DMS79 treated with DMSO at 0.1 percent for 48 hours (cell line): ENCODE data around the gene ZNF410.
"Not testable (repeated sequence)": the region's sequence is repeated elsewhere in the genome, so short reads cannot be mapped to it uniquely, and the experiment has no call there.

Experiments used
- DNase-seq: peaks from one replicate; lab custom pipeline; 2025; lab: John Stamatoyannopoulos, UW

ZNF410 gene

GRCh38 chr14:73887694-73888459 is 1.2 kb downstream of the ZNF410 start:
- DNase-seq, result no peak

DNA sequence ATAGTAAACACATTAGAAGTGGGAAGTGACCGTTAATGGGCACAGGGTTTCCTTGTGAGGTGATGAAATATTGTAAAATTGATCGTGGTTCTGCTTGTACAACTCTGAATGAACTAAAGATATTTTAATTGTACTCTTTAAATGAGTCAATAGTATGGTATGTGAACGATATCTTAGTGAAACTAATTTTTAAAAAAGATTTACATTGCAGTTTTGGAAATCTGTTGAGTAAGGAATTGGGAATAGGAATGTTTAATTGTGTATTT is 1.7 kb downstream of the ZNF410 start:
- DNase-seq, result no peak

DNA sequence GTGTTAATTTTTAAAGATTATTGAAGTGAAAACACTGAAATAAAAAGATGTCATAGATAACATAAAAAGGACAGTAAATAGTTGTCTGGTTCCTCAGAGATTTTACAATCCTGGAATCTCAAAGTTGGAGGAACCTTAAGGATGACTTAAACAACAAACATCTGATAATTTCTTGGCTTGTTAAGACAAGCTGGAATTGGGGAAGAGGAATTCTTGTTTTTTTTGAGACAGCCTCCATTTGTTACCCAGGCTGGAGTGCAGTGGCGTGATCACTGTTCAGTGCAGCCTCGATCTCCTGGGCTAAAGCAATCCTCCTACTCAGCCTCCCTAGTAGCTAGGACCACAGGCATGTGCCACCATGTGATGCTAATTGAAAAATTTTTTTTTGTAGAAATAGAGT is 2.3 kb downstream of the ZNF410 start:
- no peak for DNase-seq

DNA sequence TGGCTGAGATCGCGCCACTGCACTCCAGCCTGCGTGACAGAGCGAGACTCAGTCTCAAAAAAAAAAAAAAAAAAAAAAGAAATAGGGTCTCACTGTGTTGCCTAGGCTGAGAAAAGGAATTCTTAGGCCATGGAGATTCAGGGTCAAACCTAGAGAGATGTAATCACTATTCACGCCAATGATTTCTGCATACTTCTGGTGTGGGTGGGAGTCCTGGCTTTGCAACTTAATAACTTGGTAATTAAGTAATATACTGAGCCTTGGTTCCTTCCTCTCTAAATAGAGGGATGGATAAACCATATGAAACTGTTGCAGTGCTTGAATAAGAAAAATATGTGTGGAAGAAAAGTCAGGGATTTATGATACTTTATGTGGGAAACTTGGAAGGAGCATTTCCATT is 2.7 kb downstream of the ZNF410 start:
- DNase-seq, result no peak

- DNase-seq, result not testable (repeated sequence)
Observed at GRCh38 chr14:73894180-73894687, 7.6 kb downstream of the ZNF410 start.

DNA sequence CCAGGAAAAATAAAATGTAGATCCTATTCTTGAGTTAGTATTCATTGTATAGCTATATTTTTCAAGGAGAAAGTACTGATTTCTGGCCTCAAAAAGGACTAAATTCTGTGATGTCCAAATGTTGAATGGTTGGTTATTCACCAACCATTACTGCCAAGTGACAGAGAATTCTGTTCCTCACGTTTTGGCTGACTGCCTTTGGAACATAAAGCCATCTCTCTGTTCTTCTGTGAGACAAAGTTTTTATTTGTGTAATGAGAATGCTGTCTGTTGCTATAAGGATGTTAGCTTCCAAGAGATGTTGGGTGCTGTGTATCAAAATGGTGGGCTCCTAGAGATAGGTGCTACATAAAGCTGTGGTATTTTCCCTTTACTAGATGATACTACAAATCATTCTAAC is 9.3 kb downstream of the ZNF410 start:
- no peak for DNase-seq

- DNase-seq, result no peak
Observed at GRCh38 chr14:73896521-73896920, 9.9 kb downstream of the ZNF410 start.

GRCh38 chr14:73903028-73903427 is 16.4 kb downstream of the ZNF410 start:
- DNase-seq, result no peak

DNA sequence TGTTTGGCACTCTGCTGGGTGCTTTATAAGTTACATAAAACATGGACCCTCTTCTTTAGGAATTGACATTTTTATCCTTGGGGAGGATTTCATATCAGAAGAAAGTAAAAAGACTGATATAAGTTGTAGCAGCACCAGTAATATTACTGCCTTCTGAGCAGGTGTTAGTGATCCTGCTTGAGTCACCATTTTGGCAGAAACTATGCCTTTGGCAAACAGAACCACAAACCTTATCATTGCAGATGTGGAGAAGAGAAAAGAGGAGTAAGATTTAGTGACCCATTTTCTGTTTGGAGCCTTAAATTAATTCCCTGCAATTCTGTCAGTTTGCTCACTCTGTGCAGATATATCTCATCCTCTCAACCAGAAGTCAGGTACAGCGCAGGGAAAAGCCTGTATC is 23.0 kb downstream of the ZNF410 start:
- no peak for DNase-seq

- no peak for DNase-seq
Observed at GRCh38 chr14:73913256-73913655, 26.6 kb downstream of the ZNF410 start.

DNA sequence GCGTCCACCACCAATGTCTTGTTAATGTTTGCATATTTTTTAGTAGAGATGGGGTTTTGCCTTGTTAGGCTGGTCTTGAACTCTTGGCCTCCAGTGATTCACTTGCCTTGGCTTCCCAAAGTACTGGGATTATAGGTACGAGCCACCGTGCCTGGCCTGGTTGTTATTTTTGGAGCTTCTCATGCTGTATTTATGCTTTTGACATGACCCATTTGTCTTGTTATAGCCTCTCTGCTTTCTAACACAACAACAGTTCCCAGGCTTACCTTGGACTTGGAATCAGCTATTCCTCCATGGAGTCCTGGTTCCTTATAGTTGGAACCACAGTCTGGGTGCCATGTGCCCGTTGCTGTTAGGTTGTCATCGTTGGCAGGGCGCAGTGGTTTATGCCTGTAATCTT is 29.7 kb downstream of the ZNF410 start:
- DNase-seq, result no peak

DNA sequence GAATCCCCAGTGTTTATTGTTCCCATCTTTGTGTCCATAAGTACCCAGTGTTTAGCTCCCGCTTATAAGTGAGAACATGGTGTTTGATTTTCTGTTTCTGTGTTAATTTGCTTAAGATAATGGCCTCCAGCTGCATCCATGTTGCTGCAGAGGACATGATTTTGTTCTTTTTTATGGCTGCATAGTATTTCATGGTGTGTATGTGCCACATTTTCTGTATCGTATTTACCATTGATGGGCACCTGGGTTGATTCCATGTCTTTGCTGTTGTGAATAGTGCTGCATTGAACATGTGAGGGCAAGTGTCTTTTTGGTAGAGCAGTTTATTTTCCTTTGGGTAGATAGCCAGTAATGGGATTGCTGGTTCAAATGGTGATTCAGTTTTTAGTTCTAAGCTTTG is 32.8 kb downstream of the ZNF410 start:
- DNase-seq, result not testable (repeated sequence)

GRCh38 chr14:73924337-73924736 is 37.7 kb downstream of the ZNF410 start:
- DNase-seq, result no peak

DNA sequence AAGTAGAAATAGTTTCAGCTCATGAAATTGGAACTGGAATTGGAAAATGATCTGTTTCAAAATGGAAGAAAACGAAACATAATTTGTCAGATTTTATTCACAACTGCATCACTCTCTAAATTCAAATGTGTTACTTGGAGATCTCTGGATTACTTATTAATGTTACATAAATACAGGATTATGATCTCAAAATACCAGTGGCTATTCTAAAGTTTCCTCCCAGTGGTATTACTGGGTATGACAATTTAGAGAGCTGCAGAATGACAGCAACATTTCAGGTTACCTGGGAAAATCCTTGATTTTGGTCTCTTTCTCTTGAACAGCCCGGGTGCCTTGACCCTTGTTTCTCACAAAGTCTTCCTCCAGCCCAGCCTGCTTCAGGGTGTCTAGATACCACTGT is 49.0 kb downstream of the ZNF410 start:
- no peak for DNase-seq

- DNase-seq, result no peak
Observed at GRCh38 chr14:73936548-73936947, 49.9 kb downstream of the ZNF410 start.

DNA sequence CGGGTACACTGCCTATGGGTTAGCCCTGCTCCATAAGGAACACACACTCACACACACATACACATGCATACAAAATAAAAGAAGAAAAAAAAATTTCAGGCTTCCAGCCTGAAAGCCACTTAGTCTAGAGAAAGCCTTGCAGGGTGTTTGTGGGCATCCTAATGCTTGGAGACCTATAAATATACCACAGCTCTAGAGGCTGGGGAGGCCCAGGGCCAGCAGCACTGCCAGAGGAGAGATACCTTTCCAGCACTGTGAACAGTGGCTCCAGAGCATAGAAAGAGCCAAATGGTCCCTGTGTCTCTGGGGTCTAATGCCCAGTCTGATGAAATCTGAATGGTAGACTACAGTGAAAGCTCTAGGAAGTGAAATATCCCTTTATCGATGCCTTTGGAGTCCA is 50.4 kb downstream of the ZNF410 start:
- DNase-seq, result no peak

GRCh38 chr14:73942180-73942579 is 55.5 kb downstream of the ZNF410 start:
- no peak for DNase-seq

- no peak for DNase-seq
Observed at GRCh38 chr14:73943083-73943482, 56.4 kb downstream of the ZNF410 start.

DNA sequence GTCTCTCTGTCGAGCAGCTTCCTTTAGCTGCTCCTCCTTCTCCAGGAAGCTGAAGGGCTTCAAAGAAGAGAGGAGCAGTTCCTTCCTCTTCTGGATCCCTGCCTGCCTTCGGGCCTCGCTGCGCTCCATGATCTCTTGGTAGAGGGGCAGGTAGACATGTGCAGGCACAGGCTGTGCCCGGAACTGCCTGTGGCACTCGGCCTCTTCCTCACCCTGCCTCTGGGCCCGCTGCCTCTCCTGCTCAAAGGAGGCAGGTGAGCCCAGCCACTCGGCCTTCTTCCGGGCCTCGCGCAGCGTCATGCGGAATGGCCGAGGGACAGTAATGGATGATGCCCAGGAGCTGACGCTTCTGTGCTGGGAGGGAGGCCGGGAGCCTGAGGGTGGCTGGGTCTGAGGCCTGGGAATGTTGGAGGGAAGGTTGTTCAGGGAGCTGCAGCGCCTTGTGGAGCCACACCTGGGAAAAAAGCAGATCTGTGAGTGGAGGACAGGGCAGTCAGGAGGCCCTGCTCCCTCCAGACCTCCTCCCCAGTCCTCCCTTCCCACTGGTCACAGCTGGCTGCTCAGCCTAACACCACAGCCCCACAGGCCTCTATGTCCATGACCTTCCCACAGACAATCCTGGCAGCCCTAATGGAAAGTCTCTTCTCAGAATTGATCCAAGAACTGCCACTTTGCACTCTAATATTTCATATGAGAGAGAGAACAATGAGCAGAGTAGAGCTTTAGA is 57.9 kb downstream of the ZNF410 start:
- no peak for DNase-seq

DNA sequence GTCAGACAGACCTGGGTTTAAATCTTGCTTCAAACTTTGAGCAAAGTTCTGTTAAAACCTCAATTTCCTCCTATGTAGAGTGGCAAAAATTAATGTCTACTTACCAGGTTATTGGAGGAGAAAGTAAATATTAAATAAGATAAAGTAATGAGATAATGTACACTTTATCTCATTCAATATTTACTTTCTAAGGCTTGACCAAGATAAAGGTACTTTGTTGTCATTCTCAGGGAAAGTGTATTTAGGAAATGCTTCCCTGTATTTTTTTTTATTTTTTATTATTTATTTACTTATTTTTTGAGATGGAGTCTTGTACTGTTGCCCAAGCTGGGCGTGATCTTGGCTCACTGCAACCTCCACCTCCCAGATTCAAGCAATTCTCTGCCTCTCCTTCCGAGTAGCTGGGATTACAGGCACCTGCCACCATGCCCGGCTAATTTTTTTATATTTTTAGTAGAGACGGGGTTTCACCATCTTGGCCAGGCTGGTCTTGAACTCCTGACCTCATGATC is 58.6 kb downstream of the ZNF410 start:
- DNase-seq, result no peak

DNA sequence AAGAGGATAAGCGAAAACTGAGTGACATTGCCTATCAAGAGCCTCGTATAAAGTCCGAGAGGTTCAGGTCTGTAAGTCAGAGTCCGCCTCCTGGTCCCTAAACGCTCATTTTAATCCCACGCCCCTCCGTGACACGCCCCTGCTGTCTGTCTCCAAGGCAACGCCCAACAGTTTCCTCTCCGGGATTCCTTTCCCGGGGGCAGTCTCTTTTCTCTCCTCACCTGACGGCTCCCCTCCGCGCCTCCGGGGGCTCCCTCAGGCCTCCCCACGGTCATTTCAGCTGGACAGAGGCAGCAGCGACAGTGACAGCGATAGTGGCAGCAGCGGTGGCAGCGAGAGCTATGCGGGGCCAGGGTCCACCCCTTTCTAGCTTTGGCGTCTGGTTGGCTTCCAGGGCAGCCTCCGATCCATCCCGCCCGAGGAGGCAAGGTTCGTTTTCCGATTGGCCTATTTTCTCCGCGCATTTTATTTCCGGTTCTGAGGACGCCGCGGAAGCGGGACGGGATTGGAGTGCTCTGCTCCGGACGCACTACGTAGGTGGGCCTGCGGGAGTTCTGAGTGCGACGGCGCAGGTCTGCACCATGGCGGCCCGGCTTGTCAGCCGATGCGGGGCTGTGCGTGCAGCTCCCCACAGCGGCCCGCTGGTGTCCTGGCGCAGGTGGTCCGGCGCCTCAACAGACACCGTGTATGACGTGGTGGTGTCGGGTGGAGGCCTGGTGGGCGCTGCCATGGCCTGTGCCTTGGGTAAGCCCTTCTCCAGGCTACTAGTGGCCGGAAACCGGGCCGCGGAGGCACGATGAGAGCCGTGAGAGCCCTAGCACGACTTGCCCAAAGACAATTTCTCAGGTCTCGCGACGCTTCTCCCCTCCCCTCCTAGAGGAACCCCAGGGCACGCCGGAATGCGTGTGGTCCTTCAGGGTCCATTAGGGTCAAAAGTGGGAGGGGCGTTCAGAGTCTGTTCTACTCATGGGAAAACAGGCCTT is 63.4 kb downstream of the ZNF410 start, which contains the start of the genes COQ6 and FAM161B:
Gene COQ6, plus strand, starts transcription at position 551 of the 983 bp plus-strand sequence. Its CDS starts 31 bp downstream, at position 582.
Gene FAM161B, minus strand, starts transcription at position 343 of the 983 bp plus-strand sequence. Its CDS starts 68 bp downstream, at position 275.
- peak; percentile 99 for DNase-seq

DNA sequence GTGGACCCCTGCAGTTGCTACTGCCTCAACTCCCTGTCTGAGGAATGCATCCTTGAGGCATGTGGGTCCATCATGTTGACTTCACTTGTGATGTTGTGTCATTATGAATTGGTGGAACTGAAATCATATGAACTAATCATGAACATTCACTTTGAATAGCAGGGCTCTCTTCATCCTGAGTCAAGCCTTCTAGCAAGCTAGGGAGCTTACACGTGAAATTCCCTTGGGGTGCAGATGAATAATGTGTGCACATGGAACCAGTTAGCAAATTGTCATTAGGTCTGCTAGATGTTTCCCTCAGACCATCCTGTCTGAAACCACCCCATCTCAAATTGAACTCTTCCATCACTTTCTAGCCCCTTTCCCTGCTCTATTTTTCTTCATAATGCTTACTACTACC is 67.1 kb downstream of the ZNF410 start:
- DNase-seq, result no peak
